ENCODE results near the gene SRGAP2.
"Not testable (repeated sequence)": the region's sequence is repeated elsewhere in the genome, so short reads cannot be mapped to it uniquely, and the experiment has no call there.

GRCh38 chr1:206229286-206229685 is 25.9 kb downstream of the SRGAP2 start:
- TF ChIP-seq POLR2A, CTCF, EP300 (IDR thresholded peaks at IDR 0.05): not testable (repeated sequence)
